H9 (cell line): Measurements from ENCODE around the gene TBX15. TPM values are rescaled to one million over a fixed set of nuclear protein-coding genes. Genes with fewer than 3 reads are reported as not detected.

Source experiments
- DNase-seq: peaks from one replicate; pipeline ENCODE4 v3.0.0-alpha.2; 2017
- H2AFZ ChIP-seq: one replicate; pipeline ENCODE4 v1.6.1; 2013; ENCODE audit warnings: mild to moderate bottlenecking, low read length, control low read depth, moderate library complexity
- H2AK5ac ChIP-seq: 2 replicates; pipeline ENCODE4 v1.6.1; 2013; ENCODE audit warnings: low read length, control low read depth, mixed read lengths; ENCODE audit not compliant: insufficient read length
- H2BK120ac ChIP-seq: one replicate; pipeline ENCODE4 v1.6.1; 2013; ENCODE audit warnings: low read depth, mild to moderate bottlenecking, low read length, control low read depth, inconsistent platforms; ENCODE audit not compliant: poor library complexity, severe bottlenecking
- H2BK12ac ChIP-seq: 2 replicates; pipeline ENCODE4 v1.6.1; 2013; ENCODE audit warnings: low read length, control low read depth, mixed read lengths, low read depth; ENCODE audit not compliant: insufficient read length
- H2BK15ac ChIP-seq: 2 replicates; pipeline ENCODE4 v1.6.1; 2013; ENCODE audit warnings: low read depth, low read length, control low read depth
- H2BK20ac ChIP-seq: one replicate; pipeline ENCODE4 v1.6.1; 2013; ENCODE audit warnings: low read depth, mild to moderate bottlenecking, low read length, control low read depth, inconsistent platforms; ENCODE audit not compliant: poor library complexity, severe bottlenecking
- H2BK5ac ChIP-seq: 2 replicates; pipeline ENCODE4 v1.6.1; 2013; ENCODE audit warnings: low read length, control low read depth, mixed read lengths; ENCODE audit not compliant: insufficient read length
- H3K14ac ChIP-seq: 2 replicates; pipeline ENCODE4 v1.6.1; 2013; ENCODE audit warnings: low read length, control low read depth; ENCODE audit not compliant: insufficient read depth
- H3K18ac ChIP-seq: 2 replicates; pipeline ENCODE4 v1.6.1; 2013; ENCODE audit warnings: low read depth, mild to moderate bottlenecking, mixed read lengths, low read length, control low read depth; ENCODE audit not compliant: insufficient read length
- H3K23ac ChIP-seq: 2 replicates; pipeline ENCODE4 v1.6.1; 2013; ENCODE audit warnings: low read length, control low read depth, mixed read lengths, low read depth; ENCODE audit not compliant: insufficient read length
- H3K23me2 ChIP-seq: 2 replicates; pipeline ENCODE4 v1.6.1; 2013; ENCODE audit warnings: low read depth, mild to moderate bottlenecking, mixed read lengths, low read length, control low read depth; ENCODE audit not compliant: insufficient read length, poor library complexity, severe bottlenecking
- H3K27ac ChIP-seq: 2 replicates; pipeline ENCODE4 v1.5.1; 2013; ENCODE audit warnings: low read length, control low read depth, mixed read lengths, low read depth; ENCODE audit not compliant: insufficient read length
- H3K27me3 ChIP-seq: 2 replicates; pipeline ENCODE4 v1.6.1; 2013; ENCODE audit warnings: low read length, control low read depth, inconsistent platforms; ENCODE audit not compliant: insufficient read depth
- H3K4ac ChIP-seq: 2 replicates; pipeline ENCODE4 v1.6.1; 2013; ENCODE audit warnings: low read depth, mild to moderate bottlenecking, control low read depth, inconsistent platforms, low read length, moderate library complexity
- H3K4me1 ChIP-seq: 2 replicates; pipeline ENCODE4 v1.6.1; 2013; ENCODE audit warnings: low read length, control low read depth, inconsistent platforms; ENCODE audit not compliant: insufficient read depth
- H3K4me2 ChIP-seq: 2 replicates; pipeline ENCODE4 v1.6.1; 2013; ENCODE audit warnings: low read length, control low read depth, mixed read lengths; ENCODE audit not compliant: insufficient read length, insufficient read depth
- H3K56ac ChIP-seq: 2 replicates; pipeline ENCODE4 v1.6.1; 2013; ENCODE audit warnings: low read depth, mild to moderate bottlenecking, mixed read lengths, low read length, control low read depth; ENCODE audit not compliant: insufficient read length
- H3K79me1 ChIP-seq: 2 replicates; pipeline ENCODE4 v1.6.1; 2013; ENCODE audit warnings: low read depth, mild to moderate bottlenecking, moderate library complexity, low read length, control low read depth, inconsistent platforms; ENCODE audit not compliant: insufficient read depth, poor library complexity, severe bottlenecking
- H3K79me2 ChIP-seq: 2 replicates; pipeline ENCODE4 v1.6.1; 2013; ENCODE audit warnings: low read length, control low read depth, inconsistent platforms; ENCODE audit not compliant: insufficient read depth
- H3K9ac ChIP-seq: 2 replicates; pipeline ENCODE4 v1.6.1; 2013; ENCODE audit warnings: low read length, control low read depth, mixed read lengths; ENCODE audit not compliant: insufficient read length; ENCODE audit errors: extremely low read depth
- H3K9me3 ChIP-seq: one replicate; pipeline ENCODE4 v1.6.1; 2013; ENCODE audit warnings: low read depth, low read length, inconsistent platforms; ENCODE audit not compliant: control insufficient read depth
- H3T11ph ChIP-seq: one replicate; pipeline ENCODE4 v1.6.1; 2013; ENCODE audit warnings: mild to moderate bottlenecking, low read length, control low read depth, inconsistent platforms
- H4K20me1 ChIP-seq: one replicate; pipeline ENCODE4 v1.6.1; 2013; ENCODE audit not compliant: control insufficient read depth, insufficient read length, insufficient read depth
- H4K5ac ChIP-seq: 2 replicates; pipeline ENCODE4 v1.6.1; 2013; ENCODE audit warnings: low read depth, mild to moderate bottlenecking, mixed read lengths, low read length, control low read depth; ENCODE audit not compliant: insufficient read length
- H4K8ac ChIP-seq: replicated peaks from 2 replicates; pipeline ENCODE4 v1.6.1; 2013; ENCODE audit warnings: low read length, control low read depth, mixed read lengths, low read depth; ENCODE audit not compliant: insufficient read length
- H4K91ac ChIP-seq: 2 replicates; pipeline ENCODE4 v1.6.1; 2013; ENCODE audit warnings: low read depth, mild to moderate bottlenecking, moderate library complexity, mixed read lengths, low read length, control low read depth; ENCODE audit not compliant: insufficient read length
- H3K27ac Mint-ChIP-seq, 3 experiments: 2 replicates in 2 of 3; 3 replicates in 1 of 3; pipeline ENCODE4 v1.8.0; 2020 to 2021; ENCODE audit warnings: mixed read lengths in 3 of 3, mild to moderate bottlenecking in 1 of 3, moderate library complexity in 1 of 3
- H3K27me3 Mint-ChIP-seq: 2 replicates; pipeline ENCODE4 v1.8.0; 2021; ENCODE audit warnings: low read depth, mild to moderate bottlenecking, moderate library complexity, mixed read lengths
- H3K36me3 Mint-ChIP-seq, 3 experiments: 2 replicates in 2 of 3; 3 replicates in 1 of 3; pipeline ENCODE4 v1.8.0; 2020 to 2021; ENCODE audit warnings: low read depth in 3 of 3, mixed read lengths in 3 of 3; ENCODE audit not compliant: insufficient read depth in 1 of 3
- H3K4me1 Mint-ChIP-seq, 2 experiments: 2 replicates each; pipeline ENCODE4 v1.8.0; 2020; ENCODE audit warnings: mixed read lengths in 2 of 2
- H3K4me3 Mint-ChIP-seq, 2 experiments: 2 replicates in 1 of 2; 3 replicates in 1 of 2; pipeline ENCODE4 v1.8.0; 2020 to 2021; ENCODE audit warnings: mild to moderate bottlenecking in 2 of 2, mixed read lengths in 2 of 2, moderate library complexity in 1 of 2
- H3K9me3 Mint-ChIP-seq, 2 experiments: 2 replicates in 1 of 2; 3 replicates in 1 of 2; pipeline ENCODE4 v1.8.0; 2020; ENCODE audit warnings: mild to moderate bottlenecking in 2 of 2, mixed read lengths in 2 of 2, moderate library complexity in 1 of 2
- CTCF ChIP-seq: fragments of 200-600 bp; sonication (generic); conservative IDR thresholded peaks from 3 replicates; pipeline ENCODE4 v1.8.0; 2021; ENCODE audit warnings: antibody characterized with exemption, mild to moderate bottlenecking
- WGBS: extraction: QIAGEN DNeasy Blood & Tissue Kit; methylation state at CpG from one replicate; pipeline ENCODE4 v1.1.7; 2013; ENCODE audit warnings: missing lambda C conversion rate, low lambda C conversion rate, mixed read lengths; ENCODE audit not compliant: insufficient read length; ENCODE audit errors: extremely low coverage; 5-methylcytosine and 5-hydroxymethylcytosine counted together
- total RNA-seq: library from RNA; stranded (reverse); gene quantifications from 2 replicates; pipeline ENCODE4 v1.2.1, GENCODE V29; 2021

The TBX15 gene
- total RNA-seq, 1 experiment from 2014 or later = 0.07 TPM

DNA sequence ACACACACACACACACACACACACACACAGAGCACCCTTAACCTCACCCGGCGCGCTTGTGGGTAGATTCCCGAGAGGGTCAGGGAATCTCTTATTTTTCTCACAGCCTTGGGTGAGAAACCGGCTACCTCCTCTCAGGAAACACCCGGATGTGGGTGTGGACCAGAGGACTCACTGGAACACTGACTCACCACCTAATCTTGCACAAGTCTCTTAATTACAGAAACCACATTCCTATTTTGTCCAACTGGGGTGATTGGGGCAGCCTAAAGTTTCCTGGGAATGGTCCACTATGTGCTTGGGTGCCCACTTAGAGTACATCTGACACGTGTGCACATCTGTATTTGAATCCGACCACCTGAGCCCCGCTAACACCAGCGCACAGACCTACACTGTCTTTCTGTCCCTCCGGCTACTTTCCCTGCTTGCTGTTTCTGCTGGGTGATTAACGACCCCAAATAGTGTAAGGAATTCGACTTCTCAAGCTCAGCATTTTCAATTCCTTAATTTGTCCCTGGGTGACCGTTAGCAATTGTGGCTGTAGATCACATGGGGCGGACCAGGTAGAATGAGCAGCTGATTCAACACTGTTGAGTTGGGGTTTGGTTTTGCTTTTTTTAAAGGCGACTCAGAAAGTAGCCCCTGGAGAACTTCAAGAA, 14.0 kb upstream of the TBX15 start:
- Histone ChIP-seq H3K9me3 (no peaks in the 10 kb centered on the region), H4K91ac (no peak overlapping the region), H4K5ac (no peak overlapping the region), H3K23ac (no peak overlapping the region), H3K14ac (no peak overlapping the region), H3K18ac (no peak overlapping the region), H3K9ac (no peak overlapping the region), H3T11ph (no peak overlapping the region), H3K27ac (no peak overlapping the region), H4K8ac (no peak overlapping the region), H2BK15ac (no peak overlapping the region), H2AFZ (no peak overlapping the region), H2BK12ac (no peak overlapping the region), H4K20me1 (no peaks in the 10 kb centered on the region), H3K56ac (no peak overlapping the region), H3K27me3 (peaks cover 94% of the 10 kb centered on the region), H3K79me2 (no peaks in the 10 kb centered on the region), H3K79me1 (no peaks in the 10 kb centered on the region), H3K4ac (no peak overlapping the region), H3K23me2 (peaks cover 7% of the 10 kb centered on the region), H2BK20ac (no peak overlapping the region), H3K4me1 (peaks cover 4% of the 10 kb centered on the region; the same call in 1 of the 2 replicates), H2BK120ac (no peak overlapping the region), H2AK5ac (no peak overlapping the region), H2BK5ac (no peak overlapping the region), H3K4me2 (peak overlapping the region; percentile 49)
- no peak for TF ChIP-seq CTCF
- Mint-ChIP-seq H3K4me1 (peaks cover 27 to 44% of the 10 kb centered on the region in 2 experiments), H3K9me3 (peaks cover 0 to 4% of the 10 kb centered on the region in 2 experiments; a peak in 2 of 5 replicates), H3K4me3 (peak overlapping the region in 1 of 2 experiments; percentile 73; a peak in 3 of 5 replicates), H3K36me3 (no peaks in the 10 kb centered on the region; a peak in 1 of 7 replicates), H3K27ac (no peak overlapping the region), H3K27me3 (peaks cover 100% of the 10 kb centered on the region)
- WGBS = no CpG with 5 or more reads among the region's 16 CpGs
- peak; percentile 25 for DNase-seq
